ENCODE measurements around the gene LY6G6D. TPM values are rescaled to one million over a fixed set of nuclear protein-coding genes. Genes with fewer than 3 reads are reported as not detected.

The LY6G6D gene
- total RNA-seq: not detected

GRCh38 chr6:31715022-31715958 is at the start of gene LY6G6D:
LY6G6D (plus strand) TSS chr6:31715348; CDS start chr6:31715356, 8 bp downstream.

GRCh38 chr6:31665501-31666336 is 49.4 kb upstream of the LY6G6D start, which contains the start of gene CSNK2B:
CSNK2B (plus strand) TSS chr6:31666080; CDS start chr6:31666832, 752 bp downstream.

GRCh38 chr6:31669676-31670075 is 45.5 kb upstream of the LY6G6D start, which contains the start of gene LY6G5B:
LY6G5B (plus strand) TSS chr6:31669976; CDS start chr6:31670951, 975 bp downstream.

GRCh38 chr6:31680226-31681134 is 34.7 kb upstream of the LY6G6D start, which contains the start of gene LY6G5C:
LY6G5C (minus strand) TSS chr6:31681067; CDS start chr6:31680373, 694 bp downstream.

GRCh38 chr6:31702819-31703716 is 12.1 kb upstream of the LY6G6D start, which contains the start of gene ABHD16A:
ABHD16A (minus strand) TSS chr6:31703324; CDS start chr6:31703281, 43 bp downstream.

GRCh38 chr6:31706599-31706998 is 8.5 kb upstream of the LY6G6D start, which contains the start of gene LY6G6F:
LY6G6F (plus strand) TSS chr6:31706866; CDS start chr6:31706907, 41 bp downstream.

GRCh38 chr6:31721351-31722020 is 6.3 kb downstream of the LY6G6D start, which contains the start of gene LY6G6C:
LY6G6C (minus strand) TSS chr6:31721746; CDS start chr6:31721679, 67 bp downstream.

GRCh38 chr6:31723245-31723979 is 8.3 kb downstream of the LY6G6D start, which contains the start of gene MPIG6B:
MPIG6B (plus strand) TSS chr6:31723373; CDS start chr6:31723384, 11 bp downstream.

GRCh38 chr6:31728767-31729514 is 13.8 kb downstream of the LY6G6D start, which contains the start of gene DDAH2:
DDAH2 (minus strand) TSS chr6:31729299; CDS start chr6:31729161, 138 bp downstream.

GRCh38 chr6:31736021-31736767 is 21.0 kb downstream of the LY6G6D start, which contains the start of gene CLIC1:
CLIC1 (minus strand) TSS chr6:31736530; CDS start chr6:31736300, 230 bp downstream.

GRCh38 chr6:31739639-31740396 is 24.7 kb downstream of the LY6G6D start, which contains the start of gene MSH5:
MSH5 (plus strand) TSS chr6:31740005; CDS start chr6:31740467, 462 bp downstream.

GRCh38 chr6:31762356-31762755 is 47.2 kb downstream of the LY6G6D start, which contains the start of gene SAPCD1:
SAPCD1 (plus strand) TSS chr6:31762656; CDS start chr6:31763055, 399 bp downstream.

